ENCODE measurements around the gene C14orf180.

DNA sequence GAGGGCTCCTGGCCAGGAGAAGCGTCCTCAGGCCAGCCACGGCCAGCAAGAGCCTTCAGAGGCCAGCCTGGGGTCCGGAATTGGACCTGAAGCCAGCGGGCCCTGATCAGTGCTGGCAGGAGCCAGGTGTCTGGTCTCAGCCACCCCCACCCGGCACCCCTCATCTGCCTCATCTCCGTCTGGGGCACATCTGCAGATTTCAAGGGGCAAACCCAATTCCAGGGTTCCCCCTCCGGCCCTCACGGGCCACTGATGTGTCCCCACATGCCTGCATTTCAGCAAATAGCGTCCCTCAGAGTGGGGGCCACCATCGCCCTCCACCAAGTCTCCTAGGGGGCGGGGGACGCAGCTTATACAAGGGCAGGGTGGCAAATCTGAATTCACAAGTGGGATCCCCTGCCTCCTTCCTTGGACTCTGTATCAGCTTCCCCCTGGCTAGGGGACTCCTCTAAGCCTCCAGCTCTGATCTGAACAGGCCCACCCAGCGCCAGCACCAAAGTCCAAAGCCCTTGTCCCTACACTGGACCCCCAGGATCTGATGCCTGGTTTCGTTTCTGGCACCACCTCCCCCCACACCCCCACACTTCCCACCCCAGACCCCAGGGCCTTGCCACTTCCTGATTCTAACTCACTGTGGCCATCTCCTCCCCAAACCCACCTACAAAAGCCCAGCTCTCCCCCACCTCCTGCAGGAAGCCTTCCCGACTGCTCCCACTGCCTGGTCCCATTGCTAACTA, 14.9 kb downstream of the C14orf180 start:
- TF ChIP-seq, protein P1, sequence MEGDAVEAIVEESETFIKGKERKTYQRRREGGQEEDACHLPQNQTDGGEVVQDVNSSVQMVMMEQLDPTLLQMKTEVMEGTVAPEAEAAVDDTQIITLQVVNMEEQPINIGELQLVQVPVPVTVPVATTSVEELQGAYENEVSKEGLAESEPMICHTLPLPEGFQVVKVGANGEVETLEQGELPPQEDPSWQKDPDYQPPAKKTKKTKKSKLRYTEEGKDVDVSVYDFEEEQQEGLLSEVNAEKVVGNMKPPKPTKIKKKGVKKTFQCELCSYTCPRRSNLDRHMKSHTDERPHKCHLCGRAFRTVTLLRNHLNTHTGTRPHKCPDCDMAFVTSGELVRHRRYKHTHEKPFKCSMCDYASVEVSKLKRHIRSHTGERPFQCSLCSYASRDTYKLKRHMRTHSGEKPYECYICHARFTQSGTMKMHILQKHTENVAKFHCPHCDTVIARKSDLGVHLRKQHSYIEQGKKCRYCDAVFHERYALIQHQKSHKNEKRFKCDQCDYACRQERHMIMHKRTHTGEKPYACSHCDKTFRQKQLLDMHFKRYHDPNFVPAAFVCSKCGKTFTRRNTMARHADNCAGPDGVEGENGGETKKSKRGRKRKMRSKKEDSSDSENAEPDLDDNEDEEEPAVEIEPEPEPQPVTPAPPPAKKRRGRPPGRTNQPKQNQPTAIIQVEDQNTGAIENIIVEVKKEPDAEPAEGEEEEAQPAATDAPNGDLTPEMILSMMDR (conservative IDR thresholded peaks at IDR 0.05; ENCODE audit: low read length): no peak
- no peak for TF ChIP-seq EZH2phosphoT487 (IDR thresholded peaks at IDR 0.05; ENCODE audit: borderline replicate concordance, low read depth, low read length)
